T-cell (primary cell): ENCODE data around the gene MRM1. TPM values are rescaled to one million over a fixed set of nuclear protein-coding genes. Genes with fewer than 3 reads are reported as not detected.

Experiments used
- ATAC-seq, 4 experiments: fragments of 200-7000 bp in 3 of 4; fragments of 150-1000 bp in 1 of 4; cut with Tn5 transposase; replicated peaks in 1 of 4; 1 replicate in 3 of 4; 2 replicates in 1 of 4; pipeline ENCODE4 v1.10.0; 2021; ENCODE audit warnings: moderate library complexity in 3 of 4, mild to moderate bottlenecking in 2 of 4, moderate number of reproducible peaks in 1 of 4
- CTCF ChIA-PET, 2 donors: fragments of 300-600 bp; sonication (Branson Sonifier 250); formaldehyde crosslinking; loops; one replicate each; lab custom pipeline; 2022; ENCODE audit warnings: antibody characterized with exemption in 2 of 2; lab: Charles Lee
- POLR2A ChIA-PET, 2 donors: fragments of 300-600 bp; sonication (Branson Sonifier 250); formaldehyde crosslinking; loops; one replicate each; lab custom pipeline; 2022; ENCODE audit warnings: antibody characterized with exemption in 2 of 2; lab: Charles Lee
- DNase-seq, 35 experiments: peaks; one replicate each; pipeline versions ENCODE4 v3.0.0 to v3.0.0-alpha.2; 2013 to 2023
- H3K27ac ChIP-seq: one replicate; pipeline ENCODE4 v1.5.1; 2013; ENCODE audit warnings: low read length
- H3K27me3 ChIP-seq, 2 experiments: replicated peaks in 1 of 2; 1 replicate in 1 of 2; 2 replicates in 1 of 2; pipeline versions ENCODE4 v1.6.1 to v1.7.0; 2013; ENCODE audit warnings: low read length in 1 of 2, mixed read lengths in 1 of 2; ENCODE audit not compliant: control insufficient read depth in 2 of 2, insufficient read depth in 2 of 2; ENCODE audit errors: extremely low read depth in 1 of 2
- H3K36me3 ChIP-seq, 2 donors: 1 replicate in 1 of 2; 2 replicates in 1 of 2; pipeline versions ENCODE4 v1.6.1 to v1.7.0; 2013; ENCODE audit warnings: low read length in 1 of 2; ENCODE audit not compliant: control insufficient read depth in 2 of 2, insufficient read depth in 1 of 2; ENCODE audit errors: extremely low read depth in 1 of 2
- H3K4me1 ChIP-seq, 2 experiments: 1 replicate in 1 of 2; 2 replicates in 1 of 2; pipeline versions ENCODE4 v1.6.1 to v1.7.0; 2013; ENCODE audit warnings: low read length in 2 of 2, mixed read lengths in 1 of 2; ENCODE audit not compliant: insufficient read depth in 2 of 2, control insufficient read depth in 1 of 2; ENCODE audit errors: extremely low read depth in 1 of 2
- H3K4me3 ChIP-seq, 2 donors: 1 replicate in 1 of 2; 2 replicates in 1 of 2; pipeline versions ENCODE4 v1.5.1 to v1.7.0; 2013; ENCODE audit warnings: mild to moderate bottlenecking in 2 of 2, low read length in 1 of 2, moderate library complexity in 1 of 2; ENCODE audit not compliant: control insufficient read depth in 1 of 2; ENCODE audit errors: extremely low read depth in 1 of 2
- H3K9me3 ChIP-seq: 2 replicates; pipeline ENCODE4 v1.7.0; 2013
- H3K27ac Mint-ChIP-seq, 2 donors: one replicate each; pipeline ENCODE4 v1.8.0; 2020 to 2021; ENCODE audit warnings: mild to moderate bottlenecking in 2 of 2, mixed read lengths in 2 of 2
- H3K27me3 Mint-ChIP-seq, 2 donors: one replicate each; pipeline ENCODE4 v1.8.0; 2021 to 2022; ENCODE audit warnings: mixed read lengths in 2 of 2
- H3K36me3 Mint-ChIP-seq: one replicate; pipeline ENCODE4 v1.8.0; 2021; ENCODE audit warnings: mixed read lengths
- H3K4me1 Mint-ChIP-seq, 3 donors: one replicate each; pipeline ENCODE4 v1.8.0; 2020 to 2022; ENCODE audit warnings: mixed read lengths in 3 of 3, mild to moderate bottlenecking in 1 of 3
- H3K4me3 Mint-ChIP-seq, 3 donors: one replicate each; pipeline ENCODE4 v1.8.0; 2020 to 2022; ENCODE audit warnings: mild to moderate bottlenecking in 3 of 3, mixed read lengths in 3 of 3, moderate library complexity in 3 of 3
- H3K9me3 Mint-ChIP-seq, 3 donors: one replicate each; pipeline ENCODE4 v1.8.0; 2020 to 2022; ENCODE audit warnings: mixed read lengths in 3 of 3
- WGBS: methylation state at CpG from one replicate; pipeline ENCODE4 v1.1.5; 2013; ENCODE audit warnings: missing lambda C conversion rate; ENCODE audit not compliant: insufficient coverage; 5-methylcytosine and 5-hydroxymethylcytosine counted together
- total RNA-seq, 35 experiments: library from RNA in 6 of 35; stranded (reverse) in 6 of 35; fragments of 120-200 nt in 1 of 35; gene quantifications; one replicate each; pipeline versions ENCODE4 v1.2.1 to v1.2.4 and lab custom pipeline; 2013 to 2026

MRM1 gene
- total RNA-seq, 5 donors from 2014 or later (not counting 1 experiment from before 2014, with no cell fraction given): 2.3 to 18.2 (median 15.4) TPM

- POLR2A ChIA-PET: no interaction called here
- Mint-ChIP-seq H3K9me3 (no peaks in the 10 kb centered on the region), H3K27ac (no peak overlapping the region), H3K4me1 (no peaks in the 10 kb centered on the region), H3K27me3 (no peaks in the 10 kb centered on the region), H3K4me3 (no peak overlapping the region), H3K36me3 (peaks cover 25% of the 10 kb centered on the region)
- DNase-seq (no peak), ATAC-seq (no peak)
- CTCF ChIA-PET: no interaction called here
- H3K27ac ChIP-seq: no peak overlapping the region
- H3K36me3 ChIP-seq: peaks cover 0 to 85% of the 10 kb centered on the region in 2 donors
- no peak overlapping the region for H3K4me3 ChIP-seq
- H3K9me3 ChIP-seq: no peaks in the 10 kb centered on the region
- H3K4me1 ChIP-seq: no peaks in the 10 kb centered on the region
- no CpG with 5 or more reads among the region's 1 CpG for WGBS
- no peaks in the 10 kb centered on the region for H3K27me3 ChIP-seq
These were observed 17.6 kb upstream of the MRM1 start for GRCh38 chr17:36583787-36584186.

GRCh38 chr17:36586138-36586537, 15.2 kb upstream of the MRM1 start:
- H3K27ac ChIP-seq: no peak overlapping the region
- CTCF ChIA-PET: no interaction called here
- ATAC-seq: no peak
- POLR2A ChIA-PET: interaction anchor here in 1 of 2 donors (0.6 kb wide), 1 partner anchor 32 kb away, joined by 9 read pairs; no protein-coding TSS in a partner anchor
- no peak for DNase-seq
- H3K4me3 ChIP-seq: no peak overlapping the region
- H3K27me3 ChIP-seq: no peaks in the 10 kb centered on the region
- Mint-ChIP-seq H3K4me3 (no peak overlapping the region), H3K9me3 (no peaks in the 10 kb centered on the region), H3K36me3 (peaks cover 19% of the 10 kb centered on the region), H3K4me1 (peaks cover 8 to 11% (median 11%) of the 10 kb centered on the region in 3 donors), H3K27me3 (no peaks in the 10 kb centered on the region), H3K27ac (peak overlapping the region in 1 of 2 donors; percentile 29)
- WGBS: 83% methylated on average over 1 of the region's 2 CpGs
- peaks cover 0 to 71% of the 10 kb centered on the region in 2 donors for H3K36me3 ChIP-seq
- no peaks in the 10 kb centered on the region for H3K9me3 ChIP-seq
- peaks cover 0 to 2% of the 10 kb centered on the region in 2 experiments for H3K4me1 ChIP-seq

- CTCF ChIA-PET: no interaction called here
- H3K4me1 ChIP-seq: peaks cover 2 to 21% of the 10 kb centered on the region in 2 experiments
- ATAC-seq (no peak), DNase-seq (peak in 2 of 35 experiments; percentile 12 to 20)
- Mint-ChIP-seq H3K4me1 (peaks cover 21 to 31% (median 23%) of the 10 kb centered on the region in 3 donors), H3K27me3 (no peaks in the 10 kb centered on the region), H3K9me3 (no peaks in the 10 kb centered on the region), H3K4me3 (peak overlapping the region in 2 of 3 donors; percentile 21 to 49), H3K36me3 (peaks cover 13% of the 10 kb centered on the region), H3K27ac (peak overlapping the region; percentile 23 to 50)
- POLR2A ChIA-PET: no interaction called here
- H3K36me3 ChIP-seq: peaks cover 0 to 37% of the 10 kb centered on the region in 2 donors
- H3K9me3 ChIP-seq: no peaks in the 10 kb centered on the region
- WGBS: 29% methylated on average over 1 of the region's 2 CpGs
- H3K27ac ChIP-seq: no peak overlapping the region
- no peak overlapping the region for H3K4me3 ChIP-seq
- peaks cover 0 to 14% of the 10 kb centered on the region in 2 experiments for H3K27me3 ChIP-seq
These were observed 11.3 kb upstream of the MRM1 start for GRCh38 chr17:36590082-36590481.

GRCh38 chr17:36591434-36592315, 9.7 kb upstream of the MRM1 start, which contains the start of gene DHRS11:
TSS of gene DHRS11 (plus strand) at chr17:36591879. CDS start at chr17:36592010, 131 bp downstream.
- H3K4me3 ChIP-seq: peak within 1 kb of the TSS; percentile 49 to 53

GRCh38 chr17:36592316-36592715, 9.1 kb upstream of the MRM1 start:
- no peak overlapping the region for H3K27ac ChIP-seq
- ATAC-seq (no peak), DNase-seq (peak in 1 of 35 experiments; percentile 24)
- ChIA-PET POLR2A (interaction anchor here in 1 of 2 donors (0.6 kb wide), 1 partner anchor 28 kb away, joined by 4 read pairs; no protein-coding TSS in a partner anchor), CTCF (interaction anchor here in 1 of 2 donors (1.4 kb wide), 1 partner anchor 9 kb away, joined by 7 read pairs; the partner anchor contains the start of gene MRM1)
- Mint-ChIP-seq H3K36me3 (peaks cover 6% of the 10 kb centered on the region), H3K4me3 (peak overlapping the region; percentile 65 to 80 (median 79)), H3K27ac (no peak overlapping the region), H3K4me1 (peaks cover 23 to 31% (median 24%) of the 10 kb centered on the region in 3 donors), H3K27me3 (no peaks in the 10 kb centered on the region), H3K9me3 (no peaks in the 10 kb centered on the region)
- peaks cover 0 to 14% of the 10 kb centered on the region in 2 experiments for H3K27me3 ChIP-seq
- 0% methylated on average over 2 of the region's 20 CpGs for WGBS
- peaks cover 0 to 18% of the 10 kb centered on the region in 2 donors for H3K36me3 ChIP-seq
- peak overlapping the region; percentile 42 to 53 for H3K4me3 ChIP-seq
- no peaks in the 10 kb centered on the region for H3K9me3 ChIP-seq
- peaks cover 2 to 21% of the 10 kb centered on the region in 2 experiments for H3K4me1 ChIP-seq

More at GRCh38 chr17:36591434-36592315, 9.7 kb upstream of the MRM1 start, which contains the start of gene DHRS11:
- H3K27ac Mint-ChIP-seq: peak within 1 kb of the TSS; percentile 76 to 86
- H3K4me1 Mint-ChIP-seq: peaks cover 23 to 31% (median 24%) of the 10 kb centered on the region in 3 donors
- H3K27ac ChIP-seq: peak within 1 kb of the TSS; percentile 63
- H3K4me3 Mint-ChIP-seq: peak within 1 kb of the TSS; percentile 65 to 80 (median 79)
- DNase-seq (peak; percentile 38 to 79 (median 60)), ATAC-seq (peak; percentile 92 to 96 (median 95))
- ChIA-PET CTCF (interaction anchor here in 1 of 2 donors (1.4 kb wide), 1 partner anchor 10 kb away, joined by 7 read pairs; the partner anchor contains the start of gene MRM1), POLR2A (no interaction called here)
- no peaks in the 10 kb centered on the region for H3K9me3 Mint-ChIP-seq
- H3K27me3 ChIP-seq: peaks cover 0 to 14% of the 10 kb centered on the region in 2 experiments
- peaks cover 0 to 24% of the 10 kb centered on the region in 2 donors for H3K36me3 ChIP-seq
- H3K9me3 ChIP-seq: no peaks in the 10 kb centered on the region
- peaks cover 6% of the 10 kb centered on the region for H3K36me3 Mint-ChIP-seq
- H3K27me3 Mint-ChIP-seq: no peaks in the 10 kb centered on the region
- H3K4me1 ChIP-seq: peaks cover 2 to 21% of the 10 kb centered on the region in 2 experiments
- 4% methylated on average over 84 of the region's 87 CpGs for WGBS
